Keratinocyte (primary cell): ENCODE results near the gene RAD54L. TPM values are rescaled to one million over a fixed set of nuclear protein-coding genes. Genes with fewer than 3 reads are reported as not detected.

Source experiments
- DNase-seq: peaks from one replicate; pipeline ENCODE4 v3.0.0-alpha.2; 2011; ENCODE audit warnings: low read depth, missing footprints, low spot score
- FAIRE-seq: peaks from 2 replicates; lab custom pipeline; 2011; peaks lifted over from hg19 to GRCh38; lab: Jason Lieb, UNC
- H2AFZ ChIP-seq: 2 replicates; pipeline ENCODE4 v1.6.0; 2012; ENCODE audit warnings: low read length, control low read depth, inconsistent platforms; ENCODE audit not compliant: control insufficient read depth
- H3K27ac ChIP-seq: 2 replicates; pipeline ENCODE4 v1.5.1; 2011; ENCODE audit warnings: low read length; ENCODE audit not compliant: control insufficient read depth, insufficient read depth
- H3K27me3 ChIP-seq: 3 replicates; pipeline ENCODE4 v1.6.0; 2011; ENCODE audit warnings: low read length; ENCODE audit not compliant: control insufficient read depth, insufficient read depth; ENCODE audit errors: extremely low read depth
- H3K36me3 ChIP-seq, 2 experiments: 2 replicates in 1 of 2; 3 replicates in 1 of 2; pipeline ENCODE4 v1.5.1; 2011; ENCODE audit warnings: low read length in 2 of 2, mild to moderate bottlenecking in 1 of 2; ENCODE audit not compliant: control insufficient read depth in 2 of 2, insufficient read depth in 2 of 2; ENCODE audit errors: extremely low read depth in 1 of 2
- H3K4me1 ChIP-seq: 3 replicates; pipeline ENCODE4 v1.5.1; 2011; ENCODE audit warnings: low read length; ENCODE audit not compliant: control insufficient read depth, insufficient read depth; ENCODE audit errors: extremely low read depth
- H3K4me2 ChIP-seq: 3 replicates; pipeline ENCODE4 v1.6.0; 2011; ENCODE audit warnings: low read depth, low read length; ENCODE audit not compliant: control insufficient read depth, insufficient read depth; ENCODE audit errors: extremely low read depth
- H3K4me3 ChIP-seq, 3 experiments: fragments of 200-600 bp in 1 of 3; sonication (generic) in 1 of 3; 2 replicates in 2 of 3; 3 replicates in 1 of 3; pipeline ENCODE4 v1.5.1; 2011 to 2016; ENCODE audit warnings: low read length in 3 of 3, mild to moderate bottlenecking in 3 of 3, control low read depth in 2 of 3, inconsistent platforms in 1 of 3, low read depth in 1 of 3, mixed read lengths in 1 of 3, mixed run types in 1 of 3, moderate library complexity in 1 of 3; ENCODE audit not compliant: control insufficient read depth in 2 of 3, insufficient read depth in 2 of 3; ENCODE audit errors: extremely low read depth in 1 of 3
- H3K79me2 ChIP-seq: 2 replicates; pipeline ENCODE4 v1.6.0; 2012; ENCODE audit warnings: low read length; ENCODE audit not compliant: control insufficient read depth, insufficient read depth
- H3K9ac ChIP-seq: 3 replicates; pipeline ENCODE4 v1.6.0; 2011; ENCODE audit warnings: low read length; ENCODE audit not compliant: control insufficient read depth, insufficient read depth; ENCODE audit errors: extremely low read depth
- H3K9me1 ChIP-seq: 3 replicates; pipeline ENCODE4 v1.6.0; 2011; ENCODE audit warnings: low read length; ENCODE audit not compliant: control insufficient read depth, insufficient read depth; ENCODE audit errors: extremely low read depth
- H3K9me3 ChIP-seq: 2 replicates; pipeline ENCODE4 v1.5.1; 2012; ENCODE audit warnings: low read depth, low read length; ENCODE audit not compliant: control insufficient read depth
- H4K20me1 ChIP-seq: 3 replicates; pipeline ENCODE4 v1.6.0; 2011; ENCODE audit warnings: low read length; ENCODE audit not compliant: control insufficient read depth, insufficient read depth; ENCODE audit errors: extremely low read depth
- EZH2 ChIP-seq: IDR thresholded peaks from one replicate; pipeline ENCODE4 v1.6.1; 2012; ENCODE audit warnings: inconsistent platforms, mild to moderate bottlenecking, low read length, moderate library complexity
- dilution Hi-C: fragments of 300-500 bp; cut with MboI; formaldehyde crosslinking; loops from one replicate; pipeline ENCODE4 v1.7.0; 2020; ENCODE audit warnings: low sequenced_read_pairs; ENCODE audit not compliant: extremely low pct_ligation_motif_present
- polyA plus RNA-seq, 5 experiments: library from polyadenylated mRNA; depleted of rRNA in 3 of 5; stranded (reverse) in 3 of 5; stranded (forward) in 1 of 5; unstranded in 1 of 5; fragments of >200 nt; gene quantifications; 1 replicate in 1 of 5; 2 replicates in 3 of 5; 3 replicates in 1 of 5; pipeline versions ENCODE4 v1.2.1 to v1.2.3, GENCODE V29; 2011 to 2012; ENCODE audit warnings: missing spikeins in 2 of 5, low read depth in 1 of 5, low replicate concordance in 1 of 5
- TF ChIP-seq, protein P1 (sequence below), 3 experiments: IDR thresholded peaks in 1 of 3; conservative IDR thresholded peaks in 1 of 3; optimal IDR thresholded peaks in 1 of 3; 2 replicates in 2 of 3; 3 replicates in 1 of 3; pipeline versions ENCODE3 to v1.5.1; 2011; ENCODE audit warnings: low read length in 3 of 3, mild to moderate bottlenecking in 3 of 3, moderate library complexity in 2 of 3, control low read depth in 1 of 3, inconsistent platforms in 1 of 3; ENCODE audit not compliant: insufficient read depth in 2 of 3; ENCODE audit errors: extremely low read depth in 1 of 3

RAD54L gene
- polyA plus RNA-seq, 1 donor (not counting 4 experiments of a cell fraction or from before 2014, with no cell fraction given): 3.8 TPM

DNA sequence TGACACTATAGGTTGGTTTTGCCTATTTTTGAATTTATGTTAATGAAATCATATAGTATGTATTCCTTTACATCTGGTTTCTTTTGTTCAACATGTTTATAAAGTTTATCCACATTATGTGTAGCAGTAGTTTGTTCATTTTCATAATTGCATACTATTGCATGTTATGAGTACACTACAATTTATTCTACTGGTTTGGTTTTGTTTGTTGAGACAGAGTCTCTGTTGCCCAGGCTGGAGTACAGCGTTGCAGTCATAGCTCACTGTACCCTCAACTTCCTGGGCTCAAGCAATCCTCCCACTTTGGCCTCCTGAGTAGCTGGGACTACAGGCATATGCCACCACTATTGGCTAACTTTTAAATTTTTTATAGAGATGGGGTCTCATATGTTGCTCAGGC, 21.0 kb downstream of the RAD54L start:
- Histone ChIP-seq H3K27me3 (no peaks in the 10 kb centered on the region), H3K9ac (no peak overlapping the region), H2AFZ (no peak overlapping the region), H3K79me2 (no peaks in the 10 kb centered on the region), H3K4me3 (no peak overlapping the region), H4K20me1 (no peaks in the 10 kb centered on the region), H3K4me1 (no peaks in the 10 kb centered on the region), H3K9me3 (no peaks in the 10 kb centered on the region), H3K9me1 (no peaks in the 10 kb centered on the region), H3K4me2 (no peak overlapping the region), H3K36me3 (peaks cover 0 to 32% of the 10 kb centered on the region in 2 experiments), H3K27ac (no peak overlapping the region)
- TF ChIP-seq EZH2: no peak
- TF ChIP-seq, protein P1, sequence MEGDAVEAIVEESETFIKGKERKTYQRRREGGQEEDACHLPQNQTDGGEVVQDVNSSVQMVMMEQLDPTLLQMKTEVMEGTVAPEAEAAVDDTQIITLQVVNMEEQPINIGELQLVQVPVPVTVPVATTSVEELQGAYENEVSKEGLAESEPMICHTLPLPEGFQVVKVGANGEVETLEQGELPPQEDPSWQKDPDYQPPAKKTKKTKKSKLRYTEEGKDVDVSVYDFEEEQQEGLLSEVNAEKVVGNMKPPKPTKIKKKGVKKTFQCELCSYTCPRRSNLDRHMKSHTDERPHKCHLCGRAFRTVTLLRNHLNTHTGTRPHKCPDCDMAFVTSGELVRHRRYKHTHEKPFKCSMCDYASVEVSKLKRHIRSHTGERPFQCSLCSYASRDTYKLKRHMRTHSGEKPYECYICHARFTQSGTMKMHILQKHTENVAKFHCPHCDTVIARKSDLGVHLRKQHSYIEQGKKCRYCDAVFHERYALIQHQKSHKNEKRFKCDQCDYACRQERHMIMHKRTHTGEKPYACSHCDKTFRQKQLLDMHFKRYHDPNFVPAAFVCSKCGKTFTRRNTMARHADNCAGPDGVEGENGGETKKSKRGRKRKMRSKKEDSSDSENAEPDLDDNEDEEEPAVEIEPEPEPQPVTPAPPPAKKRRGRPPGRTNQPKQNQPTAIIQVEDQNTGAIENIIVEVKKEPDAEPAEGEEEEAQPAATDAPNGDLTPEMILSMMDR (optimal IDR thresholded peaks at IDR 0.05 in 1 of 3, IDR thresholded peaks at IDR 0.05 in 1 of 3, conservative IDR thresholded peaks at IDR 0.05 in 1 of 3; ENCODE audit: extremely low read depth in 1 of 3, insufficient read depth in 2 of 3, low read length in 3 of 3): no peak
- FAIRE-seq (no peak), DNase-seq (no peak)
- dilution Hi-C loops: no loop called here

DNA sequence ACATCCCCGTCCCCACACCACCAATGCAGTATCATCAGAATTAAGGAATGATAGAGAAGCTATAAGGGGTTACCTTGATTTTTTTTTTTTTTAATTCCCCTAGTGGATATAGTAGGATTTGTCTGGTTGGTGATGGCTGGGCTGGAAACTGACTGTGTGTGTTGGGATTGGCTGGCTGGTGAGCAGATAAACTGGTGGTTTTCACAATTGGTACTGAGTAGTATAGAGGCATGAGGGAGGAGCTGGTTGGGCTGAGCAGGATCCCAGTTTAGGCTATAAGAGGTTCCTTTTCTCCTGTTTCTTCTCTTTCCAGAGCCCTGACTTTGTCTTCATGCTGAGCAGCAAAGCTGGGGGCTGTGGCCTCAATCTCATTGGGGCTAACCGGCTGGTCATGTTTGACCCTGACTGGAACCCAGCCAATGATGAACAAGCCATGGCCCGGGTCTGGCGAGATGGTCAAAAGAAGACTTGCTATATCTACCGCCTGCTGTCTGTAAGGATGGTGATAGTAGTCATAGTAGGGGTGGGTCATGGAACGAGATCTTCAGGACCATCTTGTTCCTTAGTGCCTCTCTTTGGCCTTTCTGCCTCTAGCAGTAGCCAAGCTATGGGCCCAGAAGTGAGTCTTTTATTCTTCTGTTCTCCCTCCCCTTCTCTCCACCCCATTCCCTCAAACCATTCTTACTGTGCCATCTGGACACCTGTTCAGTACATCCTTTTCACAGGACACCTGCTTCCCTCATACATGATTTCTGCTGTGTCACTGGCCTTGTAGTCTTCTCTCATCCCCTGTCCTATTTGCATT, 26.9 kb downstream of the RAD54L start:
- H3K27me3 ChIP-seq: no peaks in the 10 kb centered on the region
- dilution Hi-C loops: no loop called here
- TF ChIP-seq, protein P1 (optimal IDR thresholded peaks at IDR 0.05 in 1 of 3, IDR thresholded peaks at IDR 0.05 in 1 of 3, conservative IDR thresholded peaks at IDR 0.05 in 1 of 3; ENCODE audit: extremely low read depth in 1 of 3, insufficient read depth in 2 of 3, low read length in 3 of 3): no peak
- no peak for TF ChIP-seq EZH2
- H3K4me2 ChIP-seq: no peak overlapping the region
- no peaks in the 10 kb centered on the region for H3K9me3 ChIP-seq
- H2AFZ ChIP-seq: no peak overlapping the region
- no peaks in the 10 kb centered on the region for H3K9me1 ChIP-seq
- H3K9ac ChIP-seq: no peak overlapping the region
- FAIRE-seq (no peak), DNase-seq (no peak)
- no peaks in the 10 kb centered on the region for H3K4me1 ChIP-seq
- H3K79me2 ChIP-seq: no peaks in the 10 kb centered on the region
- H3K36me3 ChIP-seq: peaks cover 6 to 50% of the 10 kb centered on the region in 2 experiments
- H3K27ac ChIP-seq: no peak overlapping the region
- H4K20me1 ChIP-seq: no peaks in the 10 kb centered on the region
- no peak overlapping the region for H3K4me3 ChIP-seq
